Spleen (tissue), 13 donors: Measurements from ENCODE around the gene SPANXN1. TPM values are rescaled to one million over a fixed set of nuclear protein-coding genes. Genes with fewer than 3 reads are reported as not detected.
"Not testable (repeated sequence)": the region's sequence is repeated elsewhere in the genome, so short reads cannot be mapped to it uniquely, and the experiment has no call there.

Experiments
- DNase-seq: peaks from one replicate; pipeline ENCODE4 v3.0.0-alpha.2; 2020
- H3K27ac ChIP-seq, 8 donors: fragments of 200-600 bp; sonication (generic) in 7 of 8; 1 replicate in 4 of 8; 2 replicates in 4 of 8; pipeline versions ENCODE4 v1.5.0 to v1.8.0; 2016 to 2021; ENCODE audit warnings: inconsistent platforms in 4 of 8, mild to moderate bottlenecking in 4 of 8, moderate library complexity in 1 of 8
- H3K27me3 ChIP-seq, 7 donors: fragments of 200-600 bp; sonication (generic) in 6 of 7; replicated peaks in 1 of 7; 1 replicate in 4 of 7; 2 replicates in 3 of 7; pipeline versions ENCODE4 v1.5.0 to v1.8.0; 2016 to 2021; ENCODE audit warnings: inconsistent platforms in 3 of 7, mild to moderate bottlenecking in 1 of 7
- H3K36me3 ChIP-seq, 6 donors: fragments of 200-600 bp; sonication (generic) in 5 of 6; 1 replicate in 4 of 6; 2 replicates in 2 of 6; pipeline versions ENCODE4 v1.5.0 to v1.8.0; 2016 to 2021; ENCODE audit warnings: inconsistent platforms in 2 of 6
- H3K4me1 ChIP-seq, 6 donors: fragments of 200-600 bp; sonication (generic) in 5 of 6; 1 replicate in 3 of 6; 2 replicates in 3 of 6; pipeline versions ENCODE4 v1.5.0 to v1.8.0; 2016 to 2021; ENCODE audit warnings: inconsistent platforms in 3 of 6
- H3K4me3 ChIP-seq, 8 donors: fragments of 200-600 bp; sonication (generic) in 7 of 8; 1 replicate in 4 of 8; 2 replicates in 4 of 8; pipeline versions ENCODE4 v1.5.0 to v1.8.0; 2016 to 2021; ENCODE audit warnings: inconsistent platforms in 4 of 8, mild to moderate bottlenecking in 4 of 8, moderate library complexity in 2 of 8
- H3K9me3 ChIP-seq, 8 donors: fragments of 200-600 bp; sonication (generic) in 7 of 8; 1 replicate in 4 of 8; 2 replicates in 4 of 8; pipeline versions ENCODE4 v1.5.0 to v1.8.0; 2016 to 2021; ENCODE audit warnings: inconsistent platforms in 4 of 8
- POLR2A ChIP-seq, 3 donors: fragments of 450-650 bp; IDR thresholded peaks; one replicate each; pipeline ENCODE4 v1.5.1; 2017; ENCODE audit warnings: antibody characterized with exemption in 3 of 3, mild to moderate bottlenecking in 1 of 3
- POLR2AphosphoS5 ChIP-seq, 3 donors: sonication (generic); formaldehyde crosslinking; IDR thresholded peaks; one replicate each; pipeline ENCODE4 v1.5.1; 2017; ENCODE audit warnings: antibody characterized with exemption in 3 of 3
- WGBS, 5 donors: extraction: QIAGEN DNeasy Blood & Tissue Kit in 3 of 5; methylation state at CpG; one replicate each; pipeline versions ENCODE4 v1.1.5 to v1.1.7; 2013 to 2018; 5-methylcytosine and 5-hydroxymethylcytosine counted together
- intact Hi-C: fragments of 100-400 bp; cut with DNase I; formaldehyde crosslinking; loops from one replicate; pipeline ENCODE4 v1.15.0; 2023; ENCODE audit warnings: low total_unique reads
- long read RNA-seq, 2 donors: transcript quantifications; one replicate each; lab custom pipeline, GENCODE V29; 2026
- polyA plus RNA-seq, 3 donors: library from polyadenylated mRNA; stranded (reverse); fragments of 200-250 nt; gene quantifications; one replicate each; pipeline ENCODE4 v1.2.1, GENCODE V29; 2013
- total RNA-seq, 7 donors: library from RNA; depleted of rRNA in 3 of 7; stranded (reverse); fragments of >200 nt in 3 of 7; fragmentation: NEBNext Ultra II Directional in 4 of 7; extraction: Animal tissue kit (Norgen Biotek cat#: 25700) in 4 of 7; gene quantifications; one replicate each; pipeline versions ENCODE4 v1.1.0 to v1.2.1, GENCODE V29; 2016 to 2021
- TF ChIP-seq, protein P1 (sequence below), 11 experiments: fragments of 200-600 bp in 7 of 11; fragments of 450-650 bp in 4 of 11; sonication (generic) in 4 of 11; IDR thresholded peaks in 8 of 11; conservative IDR thresholded peaks in 3 of 11; 1 replicate in 7 of 11; 2 replicates in 4 of 11; pipeline versions ENCODE4 v1.4.0 to v1.8.0; 2016 to 2021; ENCODE audit warnings: antibody characterized with exemption in 11 of 11, inconsistent platforms in 4 of 11, mild to moderate bottlenecking in 1 of 11
- donor health status: healthy with polysubstance abuse.
- donor health status: DM: no; HTN: no; CAD: no; lungs with moderate emphysema.
- donor health status: DM: no; HTN: no; CAD: no.
- donor health status: Bipolar disorder and iron deficiency.
- donor health status: healthy.
- donor health status: DM: no; HTN: no; CAD: no.
- donor health status: DM: yes; HTN: yes; CAD: no.

SPANXN1 gene, protein sequence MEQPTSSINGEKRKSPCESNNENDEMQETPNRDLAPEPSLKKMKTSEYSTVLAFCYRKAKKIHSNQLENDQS
- not detected for total RNA-seq
- polyA plus RNA-seq = not detected
- long read RNA-seq, donor 1 = 0 reads
- long read RNA-seq, donor 2 = 0 reads

DNA sequence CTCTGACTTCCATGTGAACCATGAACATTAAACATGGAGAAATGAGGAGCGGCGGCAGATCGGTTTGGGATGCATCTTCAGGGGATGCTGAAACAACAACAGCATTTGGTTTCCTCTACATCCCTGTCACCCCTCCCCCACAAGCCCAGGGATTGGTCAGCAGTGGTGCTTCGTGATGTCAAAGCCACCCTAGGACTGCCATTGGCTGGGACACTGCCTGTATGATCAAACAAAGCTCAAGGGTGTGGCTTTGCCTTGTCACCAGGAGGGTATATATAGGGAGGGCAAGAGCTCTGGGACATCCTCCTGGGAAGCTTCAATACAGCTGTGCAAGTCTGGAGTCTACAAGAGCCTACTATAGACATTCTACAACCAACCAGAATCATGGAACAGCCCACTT lies at the start of gene SPANXN1:
Gene SPANXN1 (plus strand): TSS at position 301 of the 400 bp plus-strand sequence. CDS start 84 bp downstream, at position 385.
- H3K36me3 ChIP-seq, intact Hi-C loops, H3K27me3 ChIP-seq, H3K27ac ChIP-seq, DNase-seq, H3K4me3 ChIP-seq, H3K4me1 ChIP-seq, H3K9me3 ChIP-seq: not testable (repeated sequence)
- WGBS, 5 donors = 16 to 79% (median 38%) methylated on average over 1 to 4 of the region's 4 CpGs

DNA sequence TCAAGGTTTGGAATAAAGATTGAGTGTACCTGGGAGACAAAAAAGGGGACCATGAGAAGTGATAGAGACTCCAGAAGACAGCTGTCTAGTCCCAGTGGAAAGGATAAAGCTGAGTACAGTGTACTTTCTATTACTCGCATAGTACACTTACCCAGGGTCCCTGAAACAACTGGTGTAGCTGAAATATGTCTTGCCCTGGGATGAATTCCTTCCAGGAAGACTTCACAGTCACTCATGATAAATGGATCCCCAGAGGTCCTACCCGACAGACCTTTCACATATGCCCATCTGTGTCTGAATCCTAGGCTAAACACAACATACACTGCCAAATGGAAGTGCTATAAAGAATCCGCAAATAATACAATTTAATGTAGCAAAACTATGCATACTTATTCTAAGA lies 48.2 kb upstream of the SPANXN1 start:
- Histone ChIP-seq H3K9me3 (no peaks in the 10 kb centered on the region), H3K4me1 (no peaks in the 10 kb centered on the region), H3K27ac (no peak overlapping the region), H3K27me3 (no peaks in the 10 kb centered on the region), H3K36me3 (no peaks in the 10 kb centered on the region), H3K4me3 (no peak overlapping the region)
- intact Hi-C loops = no loop called here
- 66 to 94% (median 77%) methylated on average over 3 of the region's 3 CpGs for WGBS, 5 donors
- no peak for DNase-seq
- TF ChIP-seq POLR2AphosphoS5 (IDR thresholded peaks at IDR 0.05) = no peak
- TF ChIP-seq, protein P1, sequence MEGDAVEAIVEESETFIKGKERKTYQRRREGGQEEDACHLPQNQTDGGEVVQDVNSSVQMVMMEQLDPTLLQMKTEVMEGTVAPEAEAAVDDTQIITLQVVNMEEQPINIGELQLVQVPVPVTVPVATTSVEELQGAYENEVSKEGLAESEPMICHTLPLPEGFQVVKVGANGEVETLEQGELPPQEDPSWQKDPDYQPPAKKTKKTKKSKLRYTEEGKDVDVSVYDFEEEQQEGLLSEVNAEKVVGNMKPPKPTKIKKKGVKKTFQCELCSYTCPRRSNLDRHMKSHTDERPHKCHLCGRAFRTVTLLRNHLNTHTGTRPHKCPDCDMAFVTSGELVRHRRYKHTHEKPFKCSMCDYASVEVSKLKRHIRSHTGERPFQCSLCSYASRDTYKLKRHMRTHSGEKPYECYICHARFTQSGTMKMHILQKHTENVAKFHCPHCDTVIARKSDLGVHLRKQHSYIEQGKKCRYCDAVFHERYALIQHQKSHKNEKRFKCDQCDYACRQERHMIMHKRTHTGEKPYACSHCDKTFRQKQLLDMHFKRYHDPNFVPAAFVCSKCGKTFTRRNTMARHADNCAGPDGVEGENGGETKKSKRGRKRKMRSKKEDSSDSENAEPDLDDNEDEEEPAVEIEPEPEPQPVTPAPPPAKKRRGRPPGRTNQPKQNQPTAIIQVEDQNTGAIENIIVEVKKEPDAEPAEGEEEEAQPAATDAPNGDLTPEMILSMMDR (IDR thresholded peaks at IDR 0.05 in 8 of 11, conservative IDR thresholded peaks at IDR 0.05 in 3 of 11) = no peak
- no peak for TF ChIP-seq POLR2A (IDR thresholded peaks at IDR 0.05)

DNA sequence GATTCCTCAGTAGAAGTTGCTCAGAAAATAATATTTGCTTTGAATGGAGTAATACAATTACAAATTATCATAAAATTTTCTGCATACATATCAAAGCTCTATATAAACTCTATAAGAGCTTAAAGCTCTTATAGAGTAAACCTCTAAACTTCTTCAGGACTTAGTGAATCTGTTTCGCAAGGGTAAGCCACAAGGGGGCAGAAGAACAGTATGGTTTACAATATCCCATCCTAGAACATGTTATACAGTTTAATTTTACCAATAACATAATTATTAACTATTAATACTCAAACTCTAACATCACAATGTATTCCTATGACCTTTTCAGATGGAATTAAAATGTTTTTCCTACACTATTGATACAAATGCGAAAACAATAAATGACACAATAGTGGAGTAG lies 33.8 kb upstream of the SPANXN1 start:
- DNase-seq = no peak
- 39 to 74% (median 64%) methylated on average over 2 of the region's 2 CpGs for WGBS, 5 donors

DNA sequence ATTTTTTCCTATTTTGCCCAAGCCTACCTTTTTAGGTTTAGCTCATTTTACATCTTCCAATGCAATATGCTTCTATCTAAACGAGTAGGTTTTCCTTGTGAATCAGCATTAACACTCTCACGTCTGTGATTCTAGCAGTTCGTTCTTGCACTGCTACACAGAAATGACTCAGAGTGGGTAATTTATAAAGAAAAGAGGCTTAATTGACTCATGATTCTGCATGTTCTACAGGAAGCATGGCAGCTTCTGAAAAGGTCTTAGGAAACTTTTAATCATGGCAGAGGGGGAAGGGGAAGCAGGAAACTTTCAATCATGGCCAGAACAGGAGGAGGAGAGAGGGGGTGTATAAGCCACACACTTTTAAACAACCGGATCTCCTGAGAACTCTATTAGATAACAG lies 44.9 kb downstream of the SPANXN1 start:
- Histone ChIP-seq H3K9me3 (no peaks in the 10 kb centered on the region), H3K27ac (no peak overlapping the region), H3K27me3 (no peaks in the 10 kb centered on the region), H3K4me3 (no peak overlapping the region), H3K4me1 (no peaks in the 10 kb centered on the region), H3K36me3 (no peaks in the 10 kb centered on the region)
- TF ChIP-seq POLR2AphosphoS5 (IDR thresholded peaks at IDR 0.05) = no peak
- TF ChIP-seq, protein P1 (IDR thresholded peaks at IDR 0.05 in 8 of 11, conservative IDR thresholded peaks at IDR 0.05 in 3 of 11) = no peak
- no peak for TF ChIP-seq POLR2A (IDR thresholded peaks at IDR 0.05)
- 1 to 24% (median 3%) methylated on average over 4 of the region's 4 CpGs for WGBS, 5 donors
- DNase-seq = no peak
- intact Hi-C loops = no loop called here

More for the DNA sequence above, 33.8 kb upstream of the SPANXN1 start:
- Histone ChIP-seq H3K27me3 (no peaks in the 10 kb centered on the region), H3K4me3 (no peak overlapping the region), H3K36me3 (no peaks in the 10 kb centered on the region), H3K27ac (no peak overlapping the region), H3K9me3 (peaks cover 0 to 10% (median 0%) of the 10 kb centered on the region in 8 donors), H3K4me1 (no peaks in the 10 kb centered on the region)
- TF ChIP-seq, protein P1 (IDR thresholded peaks at IDR 0.05 in 8 of 11, conservative IDR thresholded peaks at IDR 0.05 in 3 of 11) = no peak
- no peak for TF ChIP-seq POLR2AphosphoS5 (IDR thresholded peaks at IDR 0.05)
- TF ChIP-seq POLR2A (IDR thresholded peaks at IDR 0.05) = no peak
- intact Hi-C loops = no loop called here
